ENCODE results near the gene DDX42. TPM values are rescaled to one million over a fixed set of nuclear protein-coding genes. Genes with fewer than 3 reads are reported as not detected.
A peak's percentile ranks its signal among the peaks of the same experiment; 100 is the strongest.
"Not testable (repeated sequence)": the region's sequence is repeated elsewhere in the genome, so short reads cannot be mapped to it uniquely, and the experiment has no call there.

DDX42 gene
- total RNA-seq, 2 experiments from 2014 or later: 106 to 116 TPM

GRCh38 chr17:63780928-63781327 is 7.0 kb downstream of the DDX42 start:
- H3K4me3 Mint-ChIP-seq: no peak overlapping the region

GRCh38 chr17:63783522-63783921 is 9.6 kb downstream of the DDX42 start:
- DNase-seq (no peak), ATAC-seq (no peak)
- ChIA-PET CTCF (interaction anchor here (1.0 to 1.8 kb wide), 4 partner anchors 10 to 85 kb away, joined by 3 to 5 read pairs (median 3); partner anchors contain the start of genes CCDC47 and DDX42), POLR2A (interaction anchor here (1.3 to 3.7 kb wide), 3 partner anchors 8 to 86 kb away, joined by 4 to 14 read pairs (median 11); partner anchors contain the start of genes CCDC47 and DDX42)
- no peak overlapping the region for H3K27ac Mint-ChIP-seq
- H3K4me1 Mint-ChIP-seq (ENCODE audit: low read depth): peaks cover 39% of the 10 kb centered on the region
- peaks cover 49% of the 10 kb centered on the region for H3K36me3 Mint-ChIP-seq (ENCODE audit: low read depth)
- no peak overlapping the region for H3K4me3 Mint-ChIP-seq
- H3K9me3 Mint-ChIP-seq (ENCODE audit: insufficient read depth): no peaks in the 10 kb centered on the region
- H3K27me3 Mint-ChIP-seq (ENCODE audit: low read depth): no peaks in the 10 kb centered on the region

More at GRCh38 chr17:63780928-63781327, 7.0 kb downstream of the DDX42 start:
- no peak overlapping the region for H3K27ac Mint-ChIP-seq
- ChIA-PET POLR2A (interaction anchor here (1.2 to 1.3 kb wide), 2 partner anchors 13 to 82 kb away, joined by 3 read pairs; no protein-coding TSS in a partner anchor), CTCF (interaction anchor here (0.9 kb wide), 1 partner anchor 31 kb away, joined by 3 read pairs; no protein-coding TSS in a partner anchor)
- ATAC-seq: no peak
- H3K9me3 Mint-ChIP-seq (ENCODE audit: insufficient read depth): no peaks in the 10 kb centered on the region
- peaks cover 53% of the 10 kb centered on the region for H3K36me3 Mint-ChIP-seq (ENCODE audit: low read depth)
- H3K4me1 Mint-ChIP-seq (ENCODE audit: low read depth): peaks cover 58% of the 10 kb centered on the region
- peak; percentile 12 for DNase-seq
- H3K27me3 Mint-ChIP-seq (ENCODE audit: low read depth): no peaks in the 10 kb centered on the region

GRCh38 chr17:63785556-63785955 is 11.6 kb downstream of the DDX42 start:
- ChIA-PET CTCF (interaction anchor here (1.2 to 1.8 kb wide), 2 partner anchors 63 to 234 kb away, joined by 3 to 5 read pairs; no protein-coding TSS in a partner anchor), POLR2A (no interaction called here)
- Mint-ChIP-seq H3K27ac (peak overlapping the region; percentile 26), H3K36me3 (ENCODE audit: low read depth) (peaks cover 38% of the 10 kb centered on the region), H3K4me3 (no peak overlapping the region), H3K27me3 (ENCODE audit: low read depth) (no peaks in the 10 kb centered on the region), H3K9me3 (ENCODE audit: insufficient read depth) (no peaks in the 10 kb centered on the region), H3K4me1 (ENCODE audit: low read depth) (peaks cover 27% of the 10 kb centered on the region)
- ATAC-seq (no peak), DNase-seq (no peak)

GRCh38 chr17:63786117-63786516 is 12.1 kb downstream of the DDX42 start:
- ATAC-seq (no peak), DNase-seq (no peak)
- no peak overlapping the region for H3K27ac Mint-ChIP-seq
- H3K4me1 Mint-ChIP-seq (ENCODE audit: low read depth): peaks cover 21% of the 10 kb centered on the region
- no peak overlapping the region for H3K4me3 Mint-ChIP-seq
- ChIA-PET CTCF (interaction anchor here (1.0 to 1.8 kb wide), 3 partner anchors 42 to 235 kb away, joined by 3 to 5 read pairs (median 3); no protein-coding TSS in a partner anchor), POLR2A (no interaction called here)
- H3K36me3 Mint-ChIP-seq (ENCODE audit: low read depth): peaks cover 35% of the 10 kb centered on the region
- H3K27me3 Mint-ChIP-seq (ENCODE audit: low read depth): no peaks in the 10 kb centered on the region
- no peaks in the 10 kb centered on the region for H3K9me3 Mint-ChIP-seq (ENCODE audit: insufficient read depth)

- ATAC-seq: no peak
- Mint-ChIP-seq H3K4me1 (ENCODE audit: low read depth) (peaks cover 21% of the 10 kb centered on the region), H3K4me3 (no peak overlapping the region), H3K27me3 (ENCODE audit: low read depth) (no peaks in the 10 kb centered on the region), H3K36me3 (ENCODE audit: low read depth) (peaks cover 34% of the 10 kb centered on the region), H3K27ac (no peak overlapping the region), H3K9me3 (ENCODE audit: insufficient read depth) (no peaks in the 10 kb centered on the region)
- ChIA-PET POLR2A (no interaction called here), CTCF (interaction anchor here (1.0 to 1.8 kb wide), 2 partner anchors 41 to 61 kb away, joined by 3 to 5 read pairs; no protein-coding TSS in a partner anchor)
- DNase-seq: peak; percentile 9
These were observed 13.2 kb downstream of the DDX42 start for GRCh38 chr17:63786971-63787711.

GRCh38 chr17:63790057-63790456 is 16.1 kb downstream of the DDX42 start:
- DNase-seq (peak; percentile 14), ATAC-seq (no peak)
- Mint-ChIP-seq H3K27me3 (ENCODE audit: low read depth) (no peaks in the 10 kb centered on the region), H3K27ac (no peak overlapping the region), H3K36me3 (ENCODE audit: low read depth) (peaks cover 41% of the 10 kb centered on the region), H3K9me3 (ENCODE audit: insufficient read depth) (no peaks in the 10 kb centered on the region), H3K4me3 (no peak overlapping the region), H3K4me1 (ENCODE audit: low read depth) (peaks cover 4% of the 10 kb centered on the region)
- CTCF ChIA-PET: interaction anchor here (1.2 kb wide), 2 partner anchors 21 to 76 kb away, joined by 4 read pairs; no protein-coding TSS in a partner anchor
- POLR2A ChIA-PET: no interaction called here

GRCh38 chr17:63792055-63792729 is 18.2 kb downstream of the DDX42 start:
- Mint-ChIP-seq H3K9me3 (ENCODE audit: insufficient read depth) (no peaks in the 10 kb centered on the region), H3K27me3 (ENCODE audit: low read depth) (no peaks in the 10 kb centered on the region), H3K27ac (no peak overlapping the region), H3K4me3 (no peak overlapping the region), H3K4me1 (ENCODE audit: low read depth) (no peaks in the 10 kb centered on the region), H3K36me3 (ENCODE audit: low read depth) (peaks cover 53% of the 10 kb centered on the region)
- DNase-seq: no peak
- ChIA-PET CTCF (no interaction called here), POLR2A (interaction anchor here (1.4 kb wide), 1 partner anchor 8 kb away, joined by 3 read pairs; no protein-coding TSS in a partner anchor)
- no peak for ATAC-seq

GRCh38 chr17:63796375-63796774 is 22.4 kb downstream of the DDX42 start:
- peaks cover 72% of the 10 kb centered on the region for H3K36me3 Mint-ChIP-seq (ENCODE audit: low read depth)
- H3K4me3 Mint-ChIP-seq; H3K4me1 Mint-ChIP-seq (ENCODE audit: low read depth); H3K9me3 Mint-ChIP-seq (ENCODE audit: insufficient read depth); H3K27ac Mint-ChIP-seq; ATAC-seq; H3K27me3 Mint-ChIP-seq (ENCODE audit: low read depth); DNase-seq; POLR2A ChIA-PET: not testable (repeated sequence)
- CTCF ChIA-PET: interaction anchor here (1.5 kb wide), 1 partner anchor 38 kb away, joined by 6 read pairs; no protein-coding TSS in a partner anchor

- no peak for ATAC-seq
- peaks cover 73% of the 10 kb centered on the region for H3K36me3 Mint-ChIP-seq (ENCODE audit: low read depth)
- ChIA-PET POLR2A (no interaction called here), CTCF (interaction anchor here (0.6 kb wide), 1 partner anchor 50 kb away, joined by 3 read pairs; no protein-coding TSS in a partner anchor)
- no peak overlapping the region for H3K4me3 Mint-ChIP-seq
- H3K27me3 Mint-ChIP-seq (ENCODE audit: low read depth): no peaks in the 10 kb centered on the region
- H3K27ac Mint-ChIP-seq: no peak overlapping the region
- no peaks in the 10 kb centered on the region for H3K4me1 Mint-ChIP-seq (ENCODE audit: low read depth)
- H3K9me3 Mint-ChIP-seq (ENCODE audit: insufficient read depth): no peaks in the 10 kb centered on the region
- DNase-seq: no peak
These were observed 24.7 kb downstream of the DDX42 start for GRCh38 chr17:63798572-63799106.

- ChIA-PET CTCF (no interaction called here), POLR2A (interaction anchor here (1.1 kb wide), 1 partner anchor 9 kb away, joined by 3 read pairs; no protein-coding TSS in a partner anchor)
- H3K4me1 Mint-ChIP-seq (ENCODE audit: low read depth): no peaks in the 10 kb centered on the region
- DNase-seq (no peak), ATAC-seq (no peak)
- no peaks in the 10 kb centered on the region for H3K9me3 Mint-ChIP-seq (ENCODE audit: insufficient read depth)
- H3K27ac Mint-ChIP-seq: no peak overlapping the region
- peaks cover 63% of the 10 kb centered on the region for H3K36me3 Mint-ChIP-seq (ENCODE audit: low read depth)
- H3K4me3 Mint-ChIP-seq: no peak overlapping the region
- H3K27me3 Mint-ChIP-seq (ENCODE audit: low read depth): no peaks in the 10 kb centered on the region
These were observed 26.8 kb downstream of the DDX42 start for GRCh38 chr17:63800783-63801182.

GRCh38 chr17:63804328-63804727 is 30.4 kb downstream of the DDX42 start:
- no peak overlapping the region for H3K27ac Mint-ChIP-seq
- no peaks in the 10 kb centered on the region for H3K27me3 Mint-ChIP-seq (ENCODE audit: low read depth)
- DNase-seq: no peak
- no peak overlapping the region for H3K4me3 Mint-ChIP-seq
- H3K9me3 Mint-ChIP-seq (ENCODE audit: insufficient read depth): no peaks in the 10 kb centered on the region
- ATAC-seq: no peak
- H3K36me3 Mint-ChIP-seq (ENCODE audit: low read depth): peaks cover 63% of the 10 kb centered on the region
- ChIA-PET CTCF (interaction anchor here (1.3 to 1.5 kb wide), 2 partner anchors 24 to 107 kb away, joined by 3 to 4 read pairs; no protein-coding TSS in a partner anchor), POLR2A (interaction anchor here (0.9 to 1.5 kb wide), 2 partner anchors 17 to 29 kb away, joined by 3 to 5 read pairs; partner anchors contain the start of gene DDX42)
- no peaks in the 10 kb centered on the region for H3K4me1 Mint-ChIP-seq (ENCODE audit: low read depth)
